Measurements from ENCODE around the gene LCA5L.
A peak's percentile ranks its signal among the peaks of the same experiment; 100 is the strongest.

Gene LCA5L

GRCh38 chr21:39480271-39480670 is 34.7 kb upstream of the LCA5L start:
- Mint-ChIP-seq H3K27me3 (ENCODE audit: low read depth, poor library complexity) (peaks cover 3% of the 10 kb centered on the region), H3K4me3 (no peak overlapping the region), H3K9me3 (no peaks in the 10 kb centered on the region), H3K36me3 (ENCODE audit: low read depth) (peaks cover 12% of the 10 kb centered on the region), H3K4me1 (peaks cover 7% of the 10 kb centered on the region), H3K27ac (no peak overlapping the region)
- DNase-seq, result no peak
- no peak for TF ChIP-seq CTCF (IDR thresholded peaks at IDR 0.05)

GRCh38 chr21:39479814-39480182 is 34.2 kb upstream of the LCA5L start:
- H3K4me1 Mint-ChIP-seq, result peaks cover 7% of the 10 kb centered on the region
- DNase-seq, result no peak
- no peak overlapping the region for H3K27ac Mint-ChIP-seq
- H3K36me3 Mint-ChIP-seq (ENCODE audit: low read depth), result peaks cover 12% of the 10 kb centered on the region
- peaks cover 3% of the 10 kb centered on the region for H3K27me3 Mint-ChIP-seq (ENCODE audit: low read depth, poor library complexity)
- no peak for TF ChIP-seq CTCF (IDR thresholded peaks at IDR 0.05)
- H3K9me3 Mint-ChIP-seq, result no peaks in the 10 kb centered on the region
- H3K4me3 Mint-ChIP-seq, result no peak overlapping the region

- Mint-ChIP-seq H3K27ac (no peak overlapping the region), H3K4me3 (no peak overlapping the region), H3K27me3 (ENCODE audit: low read depth, poor library complexity) (peaks cover 3% of the 10 kb centered on the region), H3K4me1 (peaks cover 7% of the 10 kb centered on the region), H3K9me3 (no peaks in the 10 kb centered on the region), H3K36me3 (ENCODE audit: low read depth) (peaks cover 12% of the 10 kb centered on the region)
- TF ChIP-seq CTCF (IDR thresholded peaks at IDR 0.05), result no peak
- no peak for DNase-seq
These were observed 33.7 kb upstream of the LCA5L start for GRCh38 chr21:39479164-39479813.

GRCh38 chr21:39474611-39475010 is 29.0 kb upstream of the LCA5L start:
- H3K4me3 Mint-ChIP-seq, result no peak overlapping the region
- H3K4me1 Mint-ChIP-seq, result peaks cover 19% of the 10 kb centered on the region
- no peak overlapping the region for H3K27ac Mint-ChIP-seq
- TF ChIP-seq CTCF (IDR thresholded peaks at IDR 0.05), result no peak
- DNase-seq, result no peak
- peaks cover 28% of the 10 kb centered on the region for H3K36me3 Mint-ChIP-seq (ENCODE audit: low read depth)
- peaks cover 3% of the 10 kb centered on the region for H3K27me3 Mint-ChIP-seq (ENCODE audit: low read depth, poor library complexity)
- peaks cover 14% of the 10 kb centered on the region for H3K9me3 Mint-ChIP-seq

- no peak for TF ChIP-seq CTCF (IDR thresholded peaks at IDR 0.05)
- H3K4me3 Mint-ChIP-seq, result no peak overlapping the region
- peaks cover 14% of the 10 kb centered on the region for H3K9me3 Mint-ChIP-seq
- H3K4me1 Mint-ChIP-seq, result peaks cover 19% of the 10 kb centered on the region
- peaks cover 28% of the 10 kb centered on the region for H3K36me3 Mint-ChIP-seq (ENCODE audit: low read depth)
- H3K27me3 Mint-ChIP-seq (ENCODE audit: low read depth, poor library complexity), result peaks cover 3% of the 10 kb centered on the region
- no peak for DNase-seq
- peak overlapping the region; percentile 80 for H3K27ac Mint-ChIP-seq
These were observed 27.2 kb upstream of the LCA5L start for GRCh38 chr21:39472786-39473185.

GRCh38 chr21:39471598-39471997 is 26.0 kb upstream of the LCA5L start:
- Mint-ChIP-seq H3K4me3 (no peak overlapping the region), H3K27ac (no peak overlapping the region), H3K4me1 (peaks cover 19% of the 10 kb centered on the region), H3K36me3 (ENCODE audit: low read depth) (peaks cover 27% of the 10 kb centered on the region), H3K27me3 (ENCODE audit: low read depth, poor library complexity) (peaks cover 3% of the 10 kb centered on the region), H3K9me3 (peaks cover 14% of the 10 kb centered on the region)
- DNase-seq, result no peak
- no peak for TF ChIP-seq CTCF (IDR thresholded peaks at IDR 0.05)

Data from nephron progenitor cell (in vitro differentiated cells).